NCI-H1092 treated with DMSO at 0.1 percent for 48 hours (cell line): ENCODE results near the gene CCL19.

Experiments
- DNase-seq: peaks from one replicate; lab custom pipeline; 2025; lab: John Stamatoyannopoulos, UW

CCL19 gene

DNA sequence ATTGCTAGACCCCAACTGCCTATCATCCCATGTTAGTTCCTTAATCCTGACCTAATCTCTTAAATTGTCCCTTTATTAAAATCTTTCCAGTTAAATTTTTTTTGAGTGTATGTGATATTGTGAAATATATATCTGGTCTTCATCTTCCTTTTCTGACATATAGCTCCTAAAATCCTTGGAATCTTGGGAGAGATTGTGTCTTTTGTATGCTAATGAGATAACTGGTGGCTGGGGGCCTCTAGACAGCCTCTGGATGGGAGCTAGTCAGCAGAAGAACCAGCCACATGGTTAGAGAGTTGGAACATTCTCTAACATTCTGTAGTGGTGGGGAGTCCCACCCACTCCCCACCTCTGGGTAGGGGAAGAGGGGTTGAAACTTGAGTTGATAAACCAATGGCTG lies 3.7 kb upstream of the CCL19 start:
- DNase-seq, result no peak

DNA sequence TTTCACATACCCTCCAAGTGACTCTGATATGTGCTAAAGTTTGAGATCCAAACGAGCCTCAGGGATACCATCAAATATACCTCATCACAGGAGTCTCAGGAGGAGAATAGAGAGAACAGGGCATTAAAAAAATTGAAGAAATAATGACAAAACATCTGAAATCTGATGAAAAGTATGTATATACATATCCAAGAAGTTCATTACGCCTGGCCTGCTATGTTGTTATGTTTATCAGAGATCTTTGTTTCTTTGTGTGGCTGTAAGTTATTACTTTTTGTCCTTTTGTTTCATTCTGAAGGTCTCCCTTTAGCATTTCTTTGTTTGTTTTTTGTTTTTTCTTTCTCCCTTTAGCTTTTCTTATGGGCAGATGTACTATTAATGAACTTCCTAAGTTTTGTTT lies 2.5 kb upstream of the CCL19 start:
- DNase-seq, result no peak

DNA sequence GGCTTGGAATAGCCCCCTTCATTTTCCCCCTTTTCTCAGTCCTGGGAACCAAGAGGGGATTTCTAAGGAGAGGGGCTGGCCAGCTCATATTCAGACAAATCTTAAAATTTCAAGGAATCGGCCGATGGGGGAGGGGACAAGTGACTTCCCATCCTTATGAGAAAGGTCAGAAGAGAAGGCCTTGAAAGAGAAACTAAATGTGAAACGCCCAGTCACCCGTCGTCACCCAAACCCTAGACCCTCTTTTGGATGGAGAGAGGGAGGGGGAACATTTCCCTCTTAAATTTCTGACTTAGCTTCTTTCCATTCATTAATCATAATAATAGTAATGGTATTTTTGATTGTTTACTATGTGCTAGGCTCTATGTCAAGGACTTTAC lies 850 bp upstream of the CCL19 start:
- DNase-seq, result no peak

DNA sequence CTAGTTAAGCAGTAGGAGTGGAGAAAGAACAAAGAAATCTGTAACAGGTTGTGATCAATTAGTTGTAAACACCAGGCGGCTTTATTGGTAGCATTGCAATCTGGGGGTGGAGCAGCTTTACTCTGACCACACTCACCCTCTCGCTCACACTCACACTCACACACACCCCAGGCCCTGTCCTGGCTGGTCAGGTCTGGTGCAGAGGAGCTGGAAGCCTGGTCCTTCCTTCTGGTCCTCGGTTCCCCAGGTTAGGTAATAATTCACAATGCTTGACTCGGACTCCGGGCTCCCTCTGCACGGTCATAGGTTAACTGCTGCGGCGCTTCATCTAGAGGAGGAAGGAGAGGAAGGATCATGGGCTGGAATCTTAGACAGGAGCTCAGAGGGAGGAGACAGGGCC lies 1.6 kb downstream of the CCL19 start:
- DNase-seq, result no peak

DNA sequence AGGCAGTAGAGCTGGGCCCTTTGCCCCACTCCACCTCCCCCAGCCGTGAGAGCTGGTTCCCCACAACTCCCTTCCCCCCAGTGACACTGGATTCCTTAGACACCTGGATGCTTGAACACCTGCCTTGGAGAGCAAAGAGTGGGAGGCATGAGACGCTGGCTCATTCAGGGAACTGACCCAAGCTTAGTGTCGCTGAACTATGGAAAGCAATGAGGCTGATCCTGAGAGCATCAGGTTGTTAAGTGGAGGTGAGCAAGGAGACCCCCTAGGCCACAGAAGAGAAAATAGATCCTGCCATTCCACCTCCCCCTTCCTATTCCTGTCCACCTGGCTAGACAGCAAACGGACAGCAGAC lies 2.0 kb downstream of the CCL19 start:
- no peak for DNase-seq

DNA sequence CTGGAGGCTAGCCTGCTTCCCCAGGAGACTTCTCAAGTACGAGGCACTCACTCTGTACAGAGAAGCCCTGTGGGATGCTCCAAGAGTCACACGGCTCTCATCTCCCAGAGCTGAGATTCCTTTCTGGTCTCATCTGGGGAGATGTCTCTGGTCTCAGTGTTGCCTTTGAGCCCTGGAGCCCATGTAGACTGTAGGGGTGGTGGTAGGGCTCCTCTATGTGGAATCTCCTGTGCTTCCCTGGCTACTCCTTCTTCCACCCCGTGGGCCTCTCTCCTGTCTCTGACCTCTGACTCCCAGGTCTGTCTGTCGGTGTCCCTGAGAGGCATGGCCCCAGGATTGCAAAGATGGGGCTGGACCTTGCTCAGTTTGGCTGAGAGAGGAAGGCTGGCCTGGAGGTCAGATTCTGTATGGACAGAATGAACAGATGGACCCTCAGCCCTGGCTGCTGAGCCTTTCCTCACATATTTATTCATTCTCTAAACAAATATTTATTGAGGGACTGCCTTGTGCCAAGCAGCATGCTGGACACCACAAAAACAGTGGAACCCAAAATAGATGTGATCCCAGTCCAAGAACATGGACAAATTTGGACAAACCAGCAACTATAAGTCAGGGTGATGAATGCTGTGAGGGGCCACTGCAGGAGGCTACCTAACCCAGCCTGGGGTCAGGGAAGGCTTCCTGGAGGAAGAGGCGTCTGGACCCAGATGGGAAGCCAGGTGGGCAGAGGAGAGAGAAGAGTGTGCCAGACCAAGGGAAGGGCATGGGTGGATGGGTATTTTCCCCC lies 2.6 kb downstream of the CCL19 start:
- no peak for DNase-seq

DNA sequence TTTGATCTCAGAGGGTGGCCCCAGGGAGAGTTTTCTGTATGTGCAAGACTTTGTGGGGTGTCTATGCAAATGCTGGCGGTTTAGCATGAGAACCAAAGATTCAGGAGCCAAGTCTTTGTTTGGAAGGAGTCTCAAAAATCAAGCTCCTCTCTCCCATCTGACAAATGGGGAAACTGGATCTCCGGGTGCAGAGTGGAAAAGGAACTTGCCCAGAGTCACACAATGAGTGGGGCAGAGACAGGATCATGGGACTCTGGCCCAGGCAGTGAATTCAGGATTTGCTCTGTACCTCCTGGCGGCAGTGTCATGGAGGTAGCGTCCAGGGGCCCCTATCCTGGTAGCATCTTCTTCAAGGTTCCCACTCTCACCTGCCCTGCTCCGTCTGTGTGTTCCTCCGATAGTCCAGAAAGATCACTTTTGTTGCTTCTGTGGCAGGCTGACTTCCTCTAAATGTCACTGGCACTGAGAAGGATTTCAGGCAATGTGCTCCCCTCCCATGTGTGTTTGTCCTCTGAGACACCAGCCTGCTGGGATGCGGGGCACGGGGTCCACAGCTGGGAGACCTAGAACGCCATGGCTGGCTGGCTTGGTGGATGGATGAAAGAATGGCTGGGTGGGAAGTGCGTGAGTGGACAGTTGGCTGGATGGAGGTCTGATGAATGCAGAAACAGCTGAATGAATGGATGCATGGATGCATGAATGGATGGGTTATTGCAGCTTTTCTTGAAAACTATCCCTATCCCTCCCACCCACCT lies 3.6 kb downstream of the CCL19 start:
- no peak for DNase-seq

DNA sequence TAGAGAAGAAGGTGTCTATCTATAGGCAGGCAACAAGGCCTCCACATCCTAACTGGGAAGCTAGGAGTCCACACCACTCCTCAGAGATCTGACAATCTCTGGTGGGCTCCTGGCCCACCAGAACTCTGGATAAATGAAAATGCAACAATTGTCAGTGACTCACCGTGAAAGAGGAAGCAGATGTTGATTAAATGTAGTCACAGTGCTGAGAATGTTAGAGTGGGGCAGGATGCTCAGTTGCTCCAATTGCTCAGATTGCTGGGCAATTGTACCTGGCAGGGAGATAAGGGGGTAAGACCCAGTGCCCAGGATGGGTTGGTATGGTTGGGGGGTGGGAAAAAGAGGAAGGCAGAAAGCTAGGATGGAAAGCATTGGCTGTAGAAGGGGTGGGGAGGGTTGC lies 4.3 kb downstream of the CCL19 start:
- no peak for DNase-seq

DNA sequence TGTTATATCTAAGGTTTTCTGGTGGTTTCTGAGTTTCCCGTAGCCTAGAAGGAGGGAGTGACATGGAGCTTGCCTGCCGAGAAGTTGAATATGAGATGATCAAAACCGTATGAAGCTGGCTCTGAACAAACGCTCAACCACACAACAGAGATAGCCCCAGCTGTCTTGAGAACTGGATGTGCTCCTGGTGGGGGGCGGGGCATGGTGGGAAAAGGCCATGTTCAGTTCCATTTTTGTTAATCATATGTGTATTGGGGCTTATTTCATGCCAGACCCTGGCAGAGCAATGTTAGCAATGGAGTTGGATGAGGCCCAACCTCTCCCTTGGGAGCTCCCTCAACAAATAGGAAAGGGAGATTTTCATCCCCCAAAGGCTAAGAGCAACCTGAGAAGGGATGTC lies 4.8 kb downstream of the CCL19 start:
- DNase-seq, result no peak

DNA sequence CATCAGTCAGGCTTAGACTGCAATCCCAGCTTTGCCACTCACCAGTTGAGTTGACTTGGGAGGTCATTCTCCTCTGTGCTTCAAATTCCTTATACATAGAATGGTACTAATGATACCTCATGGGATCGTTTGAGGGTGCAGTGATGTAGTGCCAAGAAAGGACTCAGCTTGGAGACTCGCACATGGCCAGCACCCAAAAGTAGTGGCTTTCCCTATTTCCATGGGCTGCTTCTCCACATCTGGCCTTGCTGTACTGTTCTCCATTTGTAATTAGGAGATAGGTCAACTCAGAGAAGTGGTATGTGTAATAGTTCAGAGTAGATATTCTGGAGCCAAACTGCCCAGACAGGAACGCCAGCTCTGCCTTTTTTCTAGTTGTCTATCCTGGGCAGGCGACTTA lies 5.5 kb downstream of the CCL19 start:
- DNase-seq, result no peak

DNA sequence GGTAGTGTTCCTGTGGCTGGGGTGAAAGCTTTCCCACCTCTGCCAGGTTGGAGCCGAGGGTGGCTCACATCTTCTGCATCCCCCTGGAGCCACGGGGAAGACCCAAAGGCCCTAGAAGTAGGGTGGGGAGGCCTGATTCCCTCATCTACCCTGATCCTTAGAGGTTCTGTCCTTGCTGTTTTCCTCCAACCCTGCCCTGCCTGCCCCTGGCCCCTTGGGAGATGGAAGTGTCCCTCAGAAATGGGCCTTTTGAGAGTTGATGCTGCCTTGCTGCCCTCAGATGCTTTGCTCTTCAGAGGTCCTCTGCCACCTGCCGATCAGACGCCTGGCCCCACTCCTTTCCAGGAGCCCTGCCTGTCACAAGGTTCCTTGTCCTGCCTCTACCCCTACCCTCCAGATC lies 6.3 kb downstream of the CCL19 start:
- no peak for DNase-seq

DNA sequence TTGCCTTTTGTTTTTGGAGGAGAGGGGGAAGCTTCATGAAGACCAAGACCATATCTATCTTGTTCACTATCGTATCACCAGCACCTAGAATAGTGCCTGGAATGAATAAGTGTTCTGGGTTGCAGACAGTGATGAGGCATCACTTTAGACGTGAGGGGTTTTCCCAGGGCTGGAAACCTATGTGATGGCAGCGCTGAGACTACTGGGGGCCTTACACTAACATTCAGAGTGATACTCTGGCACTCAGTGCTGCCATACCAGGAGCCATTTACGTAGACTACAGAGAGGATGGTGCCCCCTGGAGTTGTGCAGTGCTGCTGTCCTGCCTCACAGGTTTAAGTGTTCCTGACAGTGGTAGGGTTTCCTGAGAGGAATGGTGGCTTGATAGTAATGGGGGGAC lies 6.9 kb downstream of the CCL19 start:
- no peak for DNase-seq

DNA sequence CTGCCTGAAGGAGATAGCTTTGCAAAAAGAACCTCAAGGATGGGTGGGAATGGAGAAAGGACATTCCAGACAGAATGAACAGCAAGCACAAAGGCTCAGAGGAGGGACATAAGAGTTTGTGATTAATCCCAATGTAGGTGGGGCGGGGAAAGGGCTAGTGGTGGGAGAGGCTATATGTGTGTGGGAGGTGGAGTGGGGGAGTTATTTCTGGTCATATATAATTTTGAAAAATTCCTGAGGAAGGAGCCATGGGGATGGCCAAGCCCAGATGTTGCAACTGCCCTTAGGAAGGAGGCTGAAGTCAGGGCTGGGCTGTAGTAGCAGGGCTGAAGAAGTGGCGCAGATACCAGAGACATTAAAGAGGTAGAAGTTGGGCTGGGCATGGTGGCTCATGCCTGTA lies 15.2 kb downstream of the CCL19 start:
- DNase-seq, result no peak

DNA sequence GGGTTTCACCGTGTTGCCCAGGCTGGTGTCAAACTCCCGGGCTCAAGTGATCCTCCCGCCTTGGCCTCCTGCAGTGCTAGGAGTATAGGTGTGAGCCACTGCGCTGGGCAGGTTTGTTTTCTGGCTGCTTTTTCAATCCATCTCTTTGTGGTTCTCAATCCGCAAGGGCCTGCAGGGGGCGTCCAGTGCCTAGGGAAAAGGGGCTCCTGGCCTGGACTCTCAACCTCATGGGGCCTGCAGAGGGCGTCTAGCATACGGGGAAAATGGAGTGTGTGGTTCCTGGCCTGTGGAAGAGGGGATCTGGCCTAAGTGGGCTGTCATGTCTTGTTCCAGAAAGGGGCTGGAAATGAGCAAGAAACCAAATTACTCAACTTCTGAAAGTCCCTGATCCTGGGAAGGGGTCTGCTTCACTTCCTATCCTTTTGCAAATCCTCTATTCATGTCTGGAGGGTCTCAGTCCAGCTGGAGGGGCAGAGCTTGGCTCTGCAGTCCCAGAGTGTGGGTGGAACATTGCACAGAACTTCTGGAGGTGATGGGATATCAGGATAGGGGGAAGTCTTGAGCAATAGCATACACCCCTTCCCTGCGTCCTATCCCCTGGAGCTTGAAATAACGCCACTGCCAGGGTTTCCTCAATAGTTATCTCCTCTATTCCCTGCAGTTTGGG lies 15.9 kb downstream of the CCL19 start:
- peak; percentile 92 for DNase-seq

DNA sequence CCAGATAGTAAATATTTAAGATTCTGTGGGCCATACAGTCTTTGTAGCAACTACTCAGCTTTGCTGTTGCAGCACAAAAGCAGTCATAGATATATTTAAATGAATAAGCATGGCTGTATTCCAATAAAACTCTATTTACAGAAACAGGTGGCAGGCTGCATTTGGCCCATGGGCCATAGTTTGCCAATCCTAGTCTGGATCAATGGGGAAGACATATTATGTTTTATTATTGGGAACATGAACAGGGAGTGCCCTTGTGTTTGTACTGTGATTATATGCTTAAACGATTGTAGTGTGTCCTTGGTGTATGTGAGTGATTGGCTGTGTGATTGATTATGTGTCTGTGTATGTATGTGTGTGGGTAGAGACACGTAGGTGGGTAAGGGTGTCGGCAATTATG lies 16.6 kb downstream of the CCL19 start:
- no peak for DNase-seq

DNA sequence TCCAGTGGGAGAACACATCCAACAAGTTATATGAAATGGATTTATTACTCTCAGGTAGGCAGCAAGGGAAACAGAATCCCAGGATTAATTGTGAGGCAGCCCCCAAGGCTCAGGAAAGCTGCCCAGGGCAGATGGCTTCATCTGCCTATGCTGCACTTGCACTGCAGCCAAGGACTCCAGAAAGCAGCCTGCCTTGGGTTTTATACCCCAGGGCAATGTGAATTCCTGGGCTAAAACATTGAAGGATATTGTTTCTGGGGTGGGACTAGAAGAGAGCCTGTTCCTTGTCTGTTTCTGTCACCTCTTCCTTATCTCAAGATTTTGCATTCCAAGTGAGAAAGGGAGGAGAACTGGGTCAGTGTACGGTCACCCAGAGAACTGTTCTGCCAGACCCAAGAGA lies 19.8 kb downstream of the CCL19 start:
- no peak for DNase-seq

DNA sequence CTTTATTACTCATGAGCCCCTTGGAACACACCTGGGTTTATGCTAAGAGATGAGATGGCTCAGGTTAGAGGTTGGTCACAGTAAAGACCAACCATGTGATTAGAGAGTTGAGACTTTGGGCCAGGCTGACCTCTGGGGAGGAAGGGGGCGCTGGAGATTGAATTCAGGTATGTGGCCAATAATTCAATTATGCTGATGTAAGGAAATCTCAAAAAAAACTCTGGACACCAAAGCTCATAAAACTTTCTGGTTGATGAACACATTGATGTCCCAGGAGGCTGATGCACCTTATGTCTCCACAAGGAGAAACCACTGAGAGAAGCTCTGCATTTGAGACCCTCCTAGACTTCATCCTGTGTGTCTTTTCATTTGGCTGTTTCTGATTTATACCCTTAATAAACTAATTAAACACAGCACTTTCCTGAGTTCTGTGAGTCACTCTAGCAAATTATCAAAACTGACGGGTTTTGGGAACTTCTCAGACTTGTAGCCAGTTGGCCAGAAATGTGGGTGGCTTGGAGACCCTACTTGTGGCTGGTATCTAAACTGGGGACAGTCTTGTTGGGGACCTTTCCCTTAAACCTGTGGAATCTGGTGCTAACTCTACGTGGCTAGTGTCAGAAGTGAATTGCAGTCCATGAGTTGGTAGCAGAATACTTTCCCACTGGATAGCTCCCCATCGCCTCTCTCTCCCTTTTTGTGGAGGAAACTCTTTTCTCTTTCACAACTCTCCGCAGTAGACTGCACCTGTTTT lies 21.1 kb downstream of the CCL19 start:
- DNase-seq, result no peak

DNA sequence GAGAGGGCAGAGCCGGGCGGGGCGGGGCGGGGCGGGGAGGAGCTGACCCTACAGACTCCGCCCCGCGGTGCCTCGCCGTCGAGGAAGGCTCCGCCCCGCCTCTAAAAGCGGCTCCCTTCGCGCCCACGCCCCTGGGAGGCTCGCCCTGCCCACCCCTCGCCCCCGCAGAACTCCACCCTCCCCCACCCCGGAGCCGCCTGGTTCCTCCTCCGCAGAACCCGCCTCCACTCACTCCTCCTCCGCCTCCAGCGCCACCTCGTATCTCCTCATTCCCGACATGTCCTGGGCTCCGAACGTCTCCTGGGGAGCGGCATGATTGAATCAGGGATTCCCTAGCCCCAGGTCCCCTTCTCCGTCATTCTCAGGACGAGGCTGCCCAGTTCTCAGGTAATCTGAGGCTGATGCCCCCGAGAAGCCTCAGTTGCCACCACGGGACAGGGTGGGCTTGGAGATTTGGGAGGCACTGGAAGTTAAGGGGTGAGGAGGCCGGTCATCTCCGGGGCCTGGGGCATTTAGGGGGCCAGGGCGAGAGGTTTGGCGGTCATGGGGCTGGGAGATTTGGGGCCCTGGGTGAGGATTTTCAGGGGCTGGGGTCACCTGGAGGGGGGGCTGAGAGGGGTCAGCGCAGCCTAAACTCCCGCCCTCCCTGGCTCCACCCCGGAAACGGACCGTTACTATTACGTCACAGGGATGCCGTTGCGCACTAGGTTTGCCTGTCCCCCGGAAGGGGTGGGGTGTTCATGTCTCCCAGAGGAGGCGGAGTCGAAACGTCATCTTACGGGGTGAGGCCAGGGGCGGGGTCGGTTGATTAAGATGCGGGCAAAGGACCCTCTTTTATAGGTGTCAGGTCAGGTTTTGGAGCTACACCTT lies 25.5 kb downstream of the CCL19 start:
- DNase-seq, result peak; percentile 96

DNA sequence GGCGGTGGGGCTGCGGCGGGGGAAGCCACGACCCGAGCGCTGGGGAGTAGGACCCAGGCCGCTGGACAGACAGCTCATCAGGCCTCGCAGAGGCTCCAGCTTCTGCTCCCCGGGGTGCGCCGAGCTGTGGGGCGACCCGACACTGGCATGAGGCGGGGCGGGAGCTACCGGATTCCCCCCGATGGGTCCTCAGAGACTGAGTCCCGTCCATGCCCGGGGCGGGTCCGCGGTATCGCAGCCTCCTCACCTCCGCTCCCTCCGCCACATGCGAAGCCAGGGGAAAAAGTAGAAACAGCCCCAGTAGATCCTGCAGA lies 26.1 kb downstream of the CCL19 start:
- DNase-seq, result no peak

DNA sequence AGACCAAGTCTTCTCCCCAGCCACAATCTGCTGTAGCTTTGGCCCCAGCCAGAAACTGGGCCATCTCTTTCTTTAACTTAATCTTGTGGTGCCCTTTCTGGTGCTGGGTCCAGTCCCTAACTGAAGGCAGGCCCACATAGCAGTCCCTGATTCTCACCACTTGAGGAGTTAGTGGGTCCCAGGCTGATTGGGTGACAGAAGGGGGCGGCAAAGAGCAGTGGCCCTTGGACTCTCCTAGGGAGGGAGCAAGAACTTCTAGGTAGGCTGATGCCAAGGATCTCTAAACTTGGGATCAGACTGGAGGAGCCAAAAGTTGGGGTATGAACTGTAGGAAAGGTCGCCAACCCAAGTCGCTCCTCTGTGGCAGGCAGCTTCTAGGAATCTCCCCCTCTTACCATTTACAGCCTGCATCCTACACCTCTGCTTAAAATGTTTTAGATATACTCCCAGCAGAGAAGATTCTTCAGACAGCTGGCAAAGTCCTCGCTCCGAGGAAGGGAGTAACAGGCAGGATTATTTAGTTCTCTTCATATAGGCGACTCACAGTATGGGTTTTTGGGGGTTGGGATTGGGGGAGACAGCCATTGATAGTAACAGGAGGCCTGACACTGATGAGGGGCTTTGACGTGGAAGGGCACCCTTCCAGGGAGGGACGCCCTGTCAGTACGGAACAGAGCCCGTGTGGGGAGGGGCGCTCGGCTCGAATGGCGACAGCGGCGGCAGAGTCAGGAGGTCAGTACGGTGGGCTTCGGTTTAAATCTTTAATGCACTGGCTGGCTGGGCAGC lies 26.6 kb downstream of the CCL19 start:
- peak; percentile 16 for DNase-seq

DNA sequence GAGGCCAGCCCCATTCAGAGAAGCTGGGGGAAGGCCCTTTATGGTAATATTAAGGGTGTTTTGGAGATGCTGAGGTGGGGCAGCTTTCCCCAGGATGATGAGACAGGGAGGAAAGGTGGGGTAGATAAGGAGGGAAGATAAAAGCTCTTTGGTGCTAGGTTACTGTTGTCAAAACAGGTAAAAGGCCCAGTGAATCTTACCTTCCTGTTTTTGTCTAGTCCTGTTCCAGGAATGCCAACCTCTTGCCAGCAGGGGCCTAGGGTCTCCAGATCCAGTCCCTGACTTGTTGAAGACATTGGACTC lies 27.8 kb downstream of the CCL19 start:
- DNase-seq, result no peak
